GM08714 (cell line): ENCODE results near the gene LONRF2.
"Not testable (repeated sequence)": the region's sequence is repeated elsewhere in the genome, so short reads cannot be mapped to it uniquely, and the experiment has no call there.

Experiments used
- H3K4me3 ChIP-seq: fragments of 200-500 bp; sonication (Bioruptor generic); 2 replicates; pipeline ENCODE4 v1.5.1; 2014; ENCODE audit warnings: mild to moderate bottlenecking, low read length, inconsistent platforms
- ZNF274 ChIP-seq: IDR thresholded peaks from 2 replicates; pipeline ENCODE4 v1.6.1; 2012; ENCODE audit warnings: mild to moderate bottlenecking, low read depth, low read length

LONRF2 gene

GRCh38 chr2:100321866-100322820 lies at the start of gene LONRF2:
LONRF2 (minus strand) TSS chr2:100322501; CDS start chr2:100322093, 408 bp downstream.
- H3K4me3 ChIP-seq, result no peak within 1 kb of the TSS
- TF ChIP-seq ZNF274, result no peak

DNA sequence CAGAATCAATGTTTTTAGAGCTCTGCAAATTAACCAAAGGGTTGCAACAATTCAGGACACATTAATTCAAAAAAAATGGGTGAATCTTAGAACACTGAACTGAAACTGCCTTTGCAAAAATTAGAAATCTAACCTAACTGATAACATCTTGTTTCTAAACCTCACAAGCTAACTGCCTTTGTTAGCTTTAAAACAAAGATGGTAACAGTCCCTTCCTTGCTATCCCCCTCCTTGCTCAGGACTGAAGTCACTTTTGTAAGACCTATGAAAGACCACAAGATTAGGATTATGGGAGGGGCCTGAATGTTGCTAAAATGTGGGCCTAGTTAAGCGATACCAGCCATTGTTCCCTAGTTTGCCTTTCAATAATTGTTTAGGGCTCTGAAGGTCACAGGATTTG lies 44.9 kb upstream of the LONRF2 start:
- no peak overlapping the region for H3K4me3 ChIP-seq
- TF ChIP-seq ZNF274, result no peak

- H3K4me3 ChIP-seq, result no peak overlapping the region
- TF ChIP-seq ZNF274, result no peak
These were observed 43.1 kb upstream of the LONRF2 start for GRCh38 chr2:100365434-100365833.

- H3K4me3 ChIP-seq, result not testable (repeated sequence)
These were observed 40.0 kb upstream of the LONRF2 start for GRCh38 chr2:100362269-100362668.

DNA sequence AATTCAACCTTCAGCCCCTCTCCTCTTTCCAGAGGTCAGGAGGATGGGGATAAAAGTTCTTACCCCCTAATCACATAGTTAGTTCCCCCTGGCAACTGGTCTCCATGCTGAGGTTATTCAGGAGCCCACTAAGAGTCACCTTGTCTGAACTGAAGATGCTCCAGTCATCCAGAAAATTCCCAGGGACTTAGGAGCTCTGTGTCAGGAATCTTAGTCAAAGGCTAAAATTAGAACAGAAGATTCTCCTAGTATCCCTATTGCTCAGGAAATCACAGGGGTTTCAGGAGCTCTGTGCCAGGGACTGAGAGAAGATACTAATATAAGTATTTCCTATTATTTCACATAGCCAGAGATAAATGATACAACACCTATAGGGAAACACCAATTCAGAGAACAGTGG lies 37.3 kb upstream of the LONRF2 start:
- no peak overlapping the region for H3K4me3 ChIP-seq
- TF ChIP-seq ZNF274, result no peak

GRCh38 chr2:100358554-100358953 lies 36.3 kb upstream of the LONRF2 start:
- TF ChIP-seq ZNF274, result no peak
- no peak overlapping the region for H3K4me3 ChIP-seq

GRCh38 chr2:100352521-100352920 lies 30.2 kb upstream of the LONRF2 start:
- no peak for TF ChIP-seq ZNF274
- no peak overlapping the region for H3K4me3 ChIP-seq

- TF ChIP-seq ZNF274, result no peak
- H3K4me3 ChIP-seq, result no peak overlapping the region
These were observed 28.4 kb upstream of the LONRF2 start for GRCh38 chr2:100350661-100351185.

GRCh38 chr2:100345144-100345543 lies 22.8 kb upstream of the LONRF2 start:
- H3K4me3 ChIP-seq, result not testable (repeated sequence)

- no peak overlapping the region for H3K4me3 ChIP-seq
- TF ChIP-seq ZNF274, result no peak
These were observed 22.1 kb upstream of the LONRF2 start for GRCh38 chr2:100344433-100344832.

- H3K4me3 ChIP-seq, result not testable (repeated sequence)
These were observed 20.2 kb upstream of the LONRF2 start for GRCh38 chr2:100342466-100342865.

DNA sequence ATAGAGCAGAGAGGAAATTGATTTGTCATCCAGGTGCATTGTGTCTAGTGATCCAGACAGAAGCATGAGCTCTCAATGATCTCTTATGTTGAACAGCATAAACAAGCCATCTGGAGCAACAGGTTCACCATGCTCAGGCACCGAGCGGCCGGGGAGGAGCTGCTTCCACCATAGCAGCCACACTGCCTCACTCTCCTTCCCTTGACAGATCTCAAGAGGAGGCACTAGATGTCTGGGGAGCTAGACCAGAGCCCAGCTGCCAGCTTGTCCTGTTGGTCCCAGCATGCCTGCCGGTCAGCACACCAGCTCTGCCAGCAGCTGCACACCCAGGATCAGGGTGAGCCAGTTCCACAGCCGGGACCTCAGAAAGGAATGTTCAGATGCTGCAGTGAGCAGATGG lies 17.5 kb upstream of the LONRF2 start:
- no peak overlapping the region for H3K4me3 ChIP-seq
- no peak for TF ChIP-seq ZNF274

- H3K4me3 ChIP-seq, result no peak overlapping the region
- TF ChIP-seq ZNF274, result no peak
These were observed 12.6 kb upstream of the LONRF2 start for GRCh38 chr2:100334929-100335328.

DNA sequence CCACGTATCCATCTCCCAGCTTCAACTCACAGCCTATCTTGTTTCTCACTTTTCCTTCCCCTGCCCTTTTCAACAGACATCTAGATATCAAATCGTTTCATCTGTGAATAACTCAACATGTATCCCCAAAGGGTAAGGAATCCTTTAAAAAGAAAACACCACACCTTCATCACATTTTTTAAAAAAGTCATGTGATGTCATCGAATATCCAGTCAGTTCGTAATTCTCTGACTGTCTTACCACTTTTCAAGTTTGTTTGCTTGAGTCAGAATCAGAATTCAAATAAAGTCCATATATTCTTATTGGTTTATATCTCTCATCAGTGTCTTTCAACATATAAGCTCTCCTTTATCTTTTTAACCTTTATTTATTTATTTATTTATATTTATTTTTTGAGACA lies 5.4 kb upstream of the LONRF2 start:
- H3K4me3 ChIP-seq, result no peak overlapping the region
- no peak for TF ChIP-seq ZNF274

- no peak for TF ChIP-seq ZNF274
- no peak overlapping the region for H3K4me3 ChIP-seq
These were observed 979 bp downstream of the LONRF2 start for GRCh38 chr2:100321179-100321865.
